Retinal pigment epithelial cell (primary cell): ENCODE data around the gene RPL37A.

Source experiments
- DNase-seq: peaks from one replicate; pipeline ENCODE4 v3.0.0-alpha.2; 2010; ENCODE audit warnings: low read depth
- H3K4me3 ChIP-seq: 2 replicates; pipeline ENCODE4 v1.5.1; 2011; ENCODE audit warnings: mild to moderate bottlenecking, low read length, control low read depth, moderate library complexity
- TF ChIP-seq, protein P1 (sequence below): conservative IDR thresholded peaks from 2 replicates; pipeline ENCODE4 v1.5.1; 2011; ENCODE audit warnings: low read depth, low read length, control low read depth, inconsistent platforms

The RPL37A gene

DNA sequence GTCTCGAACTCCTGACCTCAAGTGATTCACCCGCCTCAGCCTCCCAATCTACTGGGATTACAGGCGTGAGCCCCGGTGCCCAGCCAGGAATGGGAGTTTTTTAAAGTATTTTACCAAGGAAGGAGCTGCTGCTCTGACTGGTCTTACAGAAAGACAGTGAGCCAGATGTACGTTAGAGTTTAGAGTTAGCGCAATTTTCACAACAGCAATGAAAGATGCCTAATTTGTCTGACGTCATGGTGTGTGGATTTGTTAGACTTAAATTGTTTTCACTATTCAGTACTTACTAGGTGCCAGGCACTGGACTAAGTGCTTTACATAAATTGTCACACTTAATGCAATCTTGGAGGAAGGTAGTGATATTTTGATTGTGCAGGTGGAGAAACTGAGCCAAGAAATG lies 12.4 kb upstream of the RPL37A start:
- DNase-seq, result no peak
- TF ChIP-seq, protein P1, sequence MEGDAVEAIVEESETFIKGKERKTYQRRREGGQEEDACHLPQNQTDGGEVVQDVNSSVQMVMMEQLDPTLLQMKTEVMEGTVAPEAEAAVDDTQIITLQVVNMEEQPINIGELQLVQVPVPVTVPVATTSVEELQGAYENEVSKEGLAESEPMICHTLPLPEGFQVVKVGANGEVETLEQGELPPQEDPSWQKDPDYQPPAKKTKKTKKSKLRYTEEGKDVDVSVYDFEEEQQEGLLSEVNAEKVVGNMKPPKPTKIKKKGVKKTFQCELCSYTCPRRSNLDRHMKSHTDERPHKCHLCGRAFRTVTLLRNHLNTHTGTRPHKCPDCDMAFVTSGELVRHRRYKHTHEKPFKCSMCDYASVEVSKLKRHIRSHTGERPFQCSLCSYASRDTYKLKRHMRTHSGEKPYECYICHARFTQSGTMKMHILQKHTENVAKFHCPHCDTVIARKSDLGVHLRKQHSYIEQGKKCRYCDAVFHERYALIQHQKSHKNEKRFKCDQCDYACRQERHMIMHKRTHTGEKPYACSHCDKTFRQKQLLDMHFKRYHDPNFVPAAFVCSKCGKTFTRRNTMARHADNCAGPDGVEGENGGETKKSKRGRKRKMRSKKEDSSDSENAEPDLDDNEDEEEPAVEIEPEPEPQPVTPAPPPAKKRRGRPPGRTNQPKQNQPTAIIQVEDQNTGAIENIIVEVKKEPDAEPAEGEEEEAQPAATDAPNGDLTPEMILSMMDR, result no peak
- H3K4me3 ChIP-seq, result no peak overlapping the region

DNA sequence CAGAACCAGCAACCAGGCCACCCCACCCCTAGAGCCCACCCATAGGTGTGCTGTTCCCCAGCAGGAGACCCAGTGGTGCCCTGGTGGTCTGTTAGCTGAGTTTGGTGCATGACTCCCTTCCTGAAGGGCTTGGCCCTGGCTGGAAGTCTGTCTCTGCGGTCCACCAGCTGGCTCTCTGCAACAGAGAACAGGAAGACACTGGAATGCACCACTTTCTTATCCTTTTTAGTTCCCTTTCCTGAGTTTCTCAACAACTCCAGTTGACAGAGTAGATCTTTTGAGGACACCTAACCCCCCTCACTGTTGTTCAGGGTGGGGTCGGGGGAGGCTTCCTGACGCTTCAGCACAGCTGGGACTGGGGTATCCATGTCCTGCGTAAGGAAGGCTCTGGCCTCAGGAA lies 11.9 kb upstream of the RPL37A start:
- H3K4me3 ChIP-seq, result no peak overlapping the region
- TF ChIP-seq, protein P1, result no peak
- no peak for DNase-seq

DNA sequence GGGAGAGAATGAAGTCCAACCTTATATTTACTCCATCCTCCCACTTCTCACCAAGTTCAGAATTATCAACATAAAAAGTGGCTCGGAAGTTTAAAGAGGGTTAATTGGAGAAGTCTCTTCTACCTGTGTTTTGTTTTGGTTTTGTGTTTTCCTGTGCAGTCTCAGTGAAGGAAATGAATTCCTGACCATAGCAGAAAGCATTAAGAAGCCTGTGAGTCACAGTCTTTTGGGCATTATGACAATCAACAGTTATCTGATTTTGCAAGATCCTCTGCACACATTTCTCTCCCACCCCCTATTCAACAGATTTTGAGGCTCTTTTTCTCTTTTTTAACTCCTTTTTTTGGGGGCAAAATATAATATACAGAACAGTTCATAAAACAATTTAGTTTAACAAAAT lies 8.6 kb upstream of the RPL37A start:
- DNase-seq, result no peak
- TF ChIP-seq, protein P1, result no peak
- no peak overlapping the region for H3K4me3 ChIP-seq

DNA sequence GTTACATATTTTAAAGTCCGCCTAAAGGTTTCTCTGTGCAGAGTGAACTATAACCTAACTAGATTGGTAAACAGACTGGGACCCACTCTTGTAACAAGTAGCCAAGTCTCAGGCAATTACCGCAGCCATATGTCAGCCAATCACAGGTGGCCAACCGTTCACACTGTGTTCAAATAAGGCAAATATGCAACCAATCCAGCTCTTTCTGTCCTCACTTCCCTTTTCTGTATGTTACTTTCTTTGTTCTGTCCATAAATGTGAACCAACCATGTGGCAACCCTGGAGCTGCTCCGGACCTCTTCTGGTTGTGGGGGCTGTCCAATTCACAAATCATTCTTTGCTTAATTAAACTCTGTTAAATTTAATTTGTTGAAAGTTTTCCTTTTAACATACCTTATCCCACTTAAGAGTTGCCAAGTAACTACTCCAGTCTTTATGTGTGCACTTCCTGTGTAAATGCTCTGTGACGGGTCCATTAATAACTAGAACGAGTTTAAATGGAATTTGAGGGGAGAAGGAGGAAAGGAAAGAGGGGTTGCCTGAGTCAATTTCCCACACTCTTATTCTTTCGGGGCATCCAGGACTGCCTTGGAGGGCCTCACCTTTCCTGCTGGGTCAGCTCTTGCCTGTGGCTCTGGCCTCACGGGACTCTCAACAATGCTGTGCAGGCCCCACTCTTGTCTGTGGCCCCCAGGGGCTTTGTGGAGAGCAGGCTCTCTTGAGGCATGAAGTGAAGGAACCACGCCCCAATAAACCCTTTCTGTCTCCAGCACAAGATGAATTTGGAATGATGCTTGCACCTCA lies 6.6 kb upstream of the RPL37A start:
- DNase-seq, result no peak
- TF ChIP-seq, protein P1, result no peak
- no peak overlapping the region for H3K4me3 ChIP-seq

DNA sequence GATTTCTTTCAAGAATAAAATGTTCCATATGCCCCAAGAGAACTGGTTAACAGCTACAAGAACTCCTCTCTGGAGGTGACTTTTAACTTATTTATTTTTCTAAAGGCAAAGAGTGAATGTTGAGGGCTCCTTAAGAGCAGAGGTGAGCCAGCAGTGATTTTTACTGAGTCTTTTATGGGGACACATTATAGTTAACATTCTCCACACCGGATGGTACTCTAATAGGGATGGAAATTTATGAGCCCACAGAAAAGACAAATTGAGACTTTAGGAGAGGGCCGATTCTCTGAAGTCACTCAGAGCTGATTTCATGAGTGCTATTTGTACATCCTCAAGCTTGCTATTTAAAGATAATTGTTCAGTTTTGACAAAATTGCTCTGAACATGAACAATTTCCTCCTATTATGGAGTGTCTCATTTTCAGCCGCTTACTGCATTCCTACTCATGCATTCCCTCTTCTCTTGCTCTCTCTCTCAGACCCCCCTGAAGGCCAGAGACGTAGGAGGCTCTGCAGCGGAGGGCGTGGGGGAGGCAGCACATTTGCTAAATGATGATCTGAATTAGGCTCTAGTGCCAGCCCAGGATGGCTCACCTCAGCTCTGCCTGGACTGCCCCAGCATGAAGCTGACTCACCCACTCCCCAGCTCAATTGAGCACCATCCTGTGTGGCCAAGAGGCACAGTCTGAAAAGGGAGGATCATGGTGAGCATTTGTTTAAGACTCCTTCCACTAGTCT lies 5.9 kb upstream of the RPL37A start:
- H3K4me3 ChIP-seq, result no peak overlapping the region
- no peak for DNase-seq
- TF ChIP-seq, protein P1, result no peak

DNA sequence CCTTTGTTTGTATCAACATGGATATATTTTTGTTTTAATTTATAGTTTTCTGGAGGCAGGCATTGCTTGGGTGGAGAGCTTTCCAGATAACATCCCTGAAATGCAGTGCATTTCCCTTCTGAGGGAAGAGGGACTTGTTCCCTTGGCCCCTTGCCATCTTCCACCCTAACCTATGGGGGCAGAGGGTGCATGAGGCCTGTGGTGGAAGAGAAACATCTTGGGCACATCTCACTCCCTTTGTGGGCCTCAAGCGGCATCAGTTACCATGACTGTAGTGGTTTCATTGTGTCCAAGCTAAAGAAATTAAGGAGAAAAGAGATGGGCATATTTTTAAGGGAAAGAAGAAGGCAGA lies 5.3 kb upstream of the RPL37A start:
- DNase-seq, result no peak
- TF ChIP-seq, protein P1, result no peak
- no peak overlapping the region for H3K4me3 ChIP-seq

DNA sequence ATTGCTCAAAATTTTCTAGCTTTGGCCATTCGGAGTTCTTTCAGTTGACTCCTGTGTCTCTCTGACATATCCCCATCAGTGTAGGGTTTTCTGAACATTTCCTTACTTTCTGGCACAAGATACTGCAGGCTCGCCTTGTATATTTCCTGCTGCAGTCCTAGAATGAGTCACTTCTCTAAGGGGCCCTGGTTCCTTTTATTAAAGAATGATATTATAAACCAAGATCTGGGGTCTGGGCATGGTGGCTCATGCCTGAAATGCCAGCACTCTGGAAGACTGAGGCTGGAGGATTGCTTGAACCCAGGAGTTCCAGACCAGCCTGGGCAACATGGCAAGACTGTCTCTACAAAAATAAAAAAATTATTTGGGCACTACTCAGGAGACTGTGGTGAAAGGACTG lies 3.0 kb upstream of the RPL37A start:
- H3K4me3 ChIP-seq, result no peak overlapping the region
- TF ChIP-seq, protein P1, result no peak
- no peak for DNase-seq
